Measurements from ENCODE around the gene LIM2. TPM values are rescaled to one million over a fixed set of nuclear protein-coding genes. Genes with fewer than 3 reads are reported as not detected.

Gene LIM2
- total RNA-seq, 1 donor from 2014 or later = not detected

DNA sequence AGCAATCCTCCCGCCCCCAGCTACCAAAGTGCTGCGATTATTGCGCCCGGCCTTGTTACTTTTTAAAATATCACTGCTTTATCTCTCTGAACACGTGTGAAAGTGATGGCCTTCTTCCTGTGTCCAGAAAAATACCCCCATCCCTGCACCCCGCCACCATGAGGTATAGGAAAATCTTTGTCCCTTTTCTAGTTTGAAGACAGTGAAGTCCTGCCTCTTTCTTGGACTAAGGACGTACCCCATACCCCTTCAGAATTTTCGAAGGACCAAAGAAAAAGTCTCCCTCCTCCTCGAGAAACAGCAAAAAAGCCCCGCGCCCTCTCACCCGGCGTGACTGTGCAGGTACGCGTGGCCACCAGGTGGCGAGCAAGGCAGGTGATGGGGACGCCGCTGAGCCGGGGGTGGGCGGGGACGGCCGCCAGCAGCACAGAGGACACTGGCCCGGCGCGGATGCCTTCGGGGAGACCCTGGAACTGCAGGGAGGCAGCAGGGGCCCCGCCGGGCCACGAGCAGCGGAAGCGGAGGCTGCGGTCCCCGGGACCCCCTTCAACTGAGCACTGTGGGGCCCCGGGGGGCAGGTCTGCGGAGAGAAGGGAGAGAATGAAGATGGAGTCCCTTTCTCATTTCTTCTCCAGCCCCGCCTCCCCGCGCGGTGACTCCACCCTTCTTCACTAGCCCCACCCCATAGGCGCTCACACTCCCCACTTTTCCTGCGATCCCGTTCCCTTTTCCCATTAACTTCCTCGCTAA, 49.0 kb downstream of the LIM2 start:
- DNase-seq = peak; percentile 84

DNA sequence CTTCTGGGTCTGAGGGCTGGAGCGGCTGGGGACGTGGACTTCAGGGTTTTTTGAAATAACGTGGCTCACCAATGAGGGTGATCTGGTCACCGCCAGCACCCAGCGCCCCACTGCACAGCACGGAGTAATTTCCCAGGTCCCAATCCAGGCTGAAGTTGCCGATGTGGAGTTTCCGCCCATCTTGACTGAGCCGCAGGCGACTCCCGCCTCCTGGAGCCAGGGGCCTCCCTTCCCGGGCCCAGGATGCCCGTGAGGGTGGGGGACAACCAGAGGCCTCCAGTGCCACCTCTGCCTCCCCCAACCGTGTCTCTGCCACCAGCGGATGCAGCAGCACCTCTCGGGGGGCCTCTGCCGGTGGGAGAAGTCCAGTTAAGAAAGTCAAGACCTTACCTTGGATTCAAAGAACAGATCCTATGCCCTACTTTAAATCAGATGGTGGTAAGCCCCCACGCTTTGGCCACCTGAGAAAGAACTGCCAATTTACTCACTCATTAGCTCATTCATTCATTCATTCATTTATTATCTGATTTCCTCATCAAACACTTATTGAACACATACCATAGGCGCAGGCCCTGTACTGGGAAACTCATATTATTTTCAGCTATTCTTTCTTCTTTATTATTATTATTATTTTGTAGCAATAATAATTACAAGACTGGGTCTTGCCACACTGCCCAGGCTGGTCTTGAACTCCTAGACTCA, 49.8 kb downstream of the LIM2 start:
- DNase-seq = no peak

DNA sequence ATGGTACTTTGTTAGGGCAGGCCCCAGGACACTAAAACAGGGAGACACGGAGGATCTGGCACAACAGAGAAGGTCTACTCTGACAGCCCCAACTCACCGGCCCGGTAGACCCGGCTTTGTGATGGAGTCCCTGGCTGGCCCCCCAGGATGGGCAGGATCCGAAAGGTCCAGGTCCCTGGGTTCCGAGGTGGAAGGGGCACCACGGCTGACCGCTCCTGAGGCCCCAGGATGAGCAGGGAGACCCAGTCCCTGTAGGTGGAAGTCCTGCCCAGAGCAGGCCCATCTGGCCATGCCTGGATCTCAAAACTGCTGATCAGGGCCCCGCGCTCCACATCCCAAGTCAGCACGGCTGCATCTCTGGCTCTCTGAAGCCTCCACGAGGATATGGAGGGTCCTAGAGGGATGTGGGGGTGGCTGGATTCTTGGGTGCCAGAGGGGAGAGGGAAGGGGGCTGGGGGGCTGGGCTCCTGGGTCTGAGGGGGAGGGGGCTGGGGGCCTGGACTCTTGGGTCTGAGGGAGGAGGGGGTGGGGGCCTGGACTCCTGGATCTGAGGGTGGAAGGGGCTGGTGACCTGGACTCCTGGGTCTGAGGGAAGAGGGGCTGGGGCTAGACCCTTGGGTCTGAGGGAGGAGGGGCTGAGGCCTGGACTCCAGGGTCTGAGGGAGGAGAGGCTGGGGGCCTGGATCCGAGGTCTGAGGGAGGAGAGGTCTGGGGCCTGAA, 50.5 kb downstream of the LIM2 start:
- no peak for DNase-seq

GRCh38 chr19:51333836-51334460, 53.8 kb downstream of the LIM2 start:
- DNase-seq = no peak

DNA sequence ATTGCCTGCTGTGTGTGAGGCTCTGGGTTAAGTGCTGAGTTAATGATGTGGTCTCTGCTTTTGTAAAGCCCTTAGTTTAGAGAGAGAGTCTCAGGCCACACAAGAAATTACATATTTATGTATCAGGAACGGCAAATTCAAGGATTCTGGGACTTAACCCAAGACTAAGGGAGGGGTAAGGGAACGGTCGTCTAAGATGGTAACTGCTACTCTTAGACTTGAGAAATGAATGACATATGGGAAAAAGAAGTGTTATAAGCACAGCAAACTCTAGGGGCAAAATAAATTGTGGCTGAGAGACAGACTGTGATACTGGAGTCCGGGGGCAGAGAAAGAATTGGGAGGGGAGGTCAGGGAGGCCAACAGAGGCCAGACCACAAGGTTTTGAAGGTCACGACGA, 56.1 kb downstream of the LIM2 start:
- DNase-seq = no peak

- DNase-seq = no peak
Measured at GRCh38 chr19:51331193-51331592, 56.6 kb downstream of the LIM2 start.

- no peak for DNase-seq
Measured at GRCh38 chr19:51330366-51330765, 57.4 kb downstream of the LIM2 start.

Other genes with a start within 250 kb of the LIM2 start
- gene SIGLEC7, start 245.7 kb downstream of the LIM2 start, total RNA-seq = not detected in 2 replicates
- not detected in 2 replicates for gene CD33, start 162.9 kb downstream of the LIM2 start, total RNA-seq
- not detected in 2 replicates for gene SIGLECL1, start 136.9 kb downstream of the LIM2 start, total RNA-seq
- not detected in 2 replicates for gene IGLON5, start 76.3 kb downstream of the LIM2 start, total RNA-seq
- gene VSIG10L, start 45.8 kb downstream of the LIM2 start, total RNA-seq = 0.09 and 0.17 TPM in 2 replicates
- gene ETFB, start 21.6 kb downstream of the LIM2 start, total RNA-seq = 76.2 and 98.5 TPM in 2 replicates
- not detected in 2 replicates for gene CLDND2, start 19.0 kb downstream of the LIM2 start, total RNA-seq
- not detected in 2 replicates for gene NKG7, start 15.3 kb downstream of the LIM2 start, total RNA-seq
- gene C19orf84, start 2.6 kb upstream of the LIM2 start, total RNA-seq = not detected in 2 replicates
- not detected in 2 replicates for gene SIGLEC10, start 29.7 kb upstream of the LIM2 start, total RNA-seq
- not detected in 2 replicates for gene SIGLEC8, start 70.5 kb upstream of the LIM2 start, total RNA-seq
- gene CEACAM18, start 90.6 kb upstream of the LIM2 start, total RNA-seq = not detected in 2 replicates
- gene SIGLEC12, start 113.8 kb upstream of the LIM2 start, total RNA-seq = not detected in 2 replicates
- gene SIGLEC6, start 143.7 kb upstream of the LIM2 start, total RNA-seq = not detected in 2 replicates
- gene ZNF175, start 183.3 kb upstream of the LIM2 start, total RNA-seq = 4.3 and 8.3 TPM in 2 replicates
- not detected in 2 replicates for gene SIGLEC5, start 242.4 kb upstream of the LIM2 start, total RNA-seq

Measured in dermis blood vessel endothelial cell (primary cell).